GM18505 (cell line): Measurements from ENCODE around the gene IL16.

ENCODE experiments used
- ATAC-seq: cut with Tn5 transposase; IDR thresholded peaks from one replicate; pipeline ENCODE4 v1.9.1; 2021; ENCODE audit not compliant: unreplicated experiment
- POLR2A ChIP-seq: IDR thresholded peaks from 4 replicates; pipeline ENCODE4 v1.6.1; 2011; ENCODE audit warnings: borderline replicate concordance; ENCODE audit not compliant: insufficient read depth, insufficient read length; ENCODE audit errors: extremely low read depth

IL16 gene

DNA sequence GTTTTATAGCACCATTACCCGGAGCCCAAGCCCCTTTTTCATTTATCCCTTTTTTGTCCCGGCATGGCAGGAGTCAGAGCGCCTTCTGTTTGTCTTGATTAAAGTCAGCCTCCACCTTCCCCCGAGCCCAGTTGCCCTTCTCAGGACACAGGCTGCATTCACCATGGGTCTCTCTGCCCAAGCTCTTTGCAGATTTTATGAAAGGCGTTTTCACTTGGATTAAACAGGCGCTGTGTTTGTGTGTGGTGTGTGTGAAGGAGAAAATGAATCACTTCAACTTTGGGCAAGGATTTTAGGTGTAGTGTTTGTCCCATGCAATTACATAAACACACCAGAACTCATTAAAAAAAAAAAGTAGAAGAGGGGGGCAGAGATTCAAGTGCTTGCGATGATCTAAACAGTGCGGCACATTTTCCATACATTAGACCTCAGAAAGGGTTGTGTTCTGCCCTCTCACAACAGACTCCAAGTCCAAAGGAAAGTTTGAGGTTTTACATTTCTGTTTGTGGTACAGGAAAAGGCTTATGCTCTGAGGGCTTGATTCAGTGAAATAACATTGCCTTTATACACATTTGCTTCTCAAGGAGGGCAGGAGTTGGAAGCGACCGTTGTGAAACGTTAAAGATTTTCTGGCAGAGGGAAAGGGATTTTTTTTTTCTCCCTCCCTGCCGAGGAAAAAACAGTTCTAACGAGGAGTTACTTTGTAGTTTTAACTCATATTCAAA lies 14.5 kb upstream of the IL16 start:
- no peak for TF ChIP-seq POLR2A
- no peak for ATAC-seq

DNA sequence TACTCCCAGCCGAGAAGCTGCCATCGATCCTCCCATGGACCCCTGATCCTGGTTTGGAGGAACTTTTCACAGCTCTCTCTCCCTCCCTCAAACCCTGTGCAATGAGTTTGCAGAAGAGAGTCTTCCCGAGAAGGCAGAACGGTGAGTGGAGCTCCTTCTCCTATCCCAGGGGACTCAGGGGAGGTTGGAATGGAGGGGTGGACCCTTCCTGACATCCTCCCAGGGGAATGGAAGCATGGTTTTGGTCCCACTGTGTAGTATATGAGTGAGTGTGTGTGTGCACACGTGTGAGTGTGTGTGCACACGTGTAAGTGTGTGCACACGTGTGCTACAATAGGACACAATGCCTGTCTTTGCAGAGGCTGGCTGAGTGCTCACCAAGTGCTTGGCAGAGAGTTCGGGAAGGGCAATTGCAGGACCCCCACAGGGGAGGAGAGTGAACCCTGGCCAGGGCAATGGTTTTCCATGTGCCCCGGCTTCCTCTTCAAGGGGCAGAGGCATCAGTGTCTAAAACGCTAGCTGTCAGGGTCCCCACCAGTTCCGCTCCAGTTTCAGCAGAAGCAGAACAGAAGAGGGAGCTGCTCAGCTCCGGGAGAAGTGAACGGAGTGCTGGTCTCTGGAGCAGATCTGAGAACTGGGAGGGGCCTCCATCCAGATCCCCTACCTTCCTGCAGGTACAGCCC lies 13.8 kb upstream of the IL16 start:
- no peak for TF ChIP-seq POLR2A
- ATAC-seq: no peak

DNA sequence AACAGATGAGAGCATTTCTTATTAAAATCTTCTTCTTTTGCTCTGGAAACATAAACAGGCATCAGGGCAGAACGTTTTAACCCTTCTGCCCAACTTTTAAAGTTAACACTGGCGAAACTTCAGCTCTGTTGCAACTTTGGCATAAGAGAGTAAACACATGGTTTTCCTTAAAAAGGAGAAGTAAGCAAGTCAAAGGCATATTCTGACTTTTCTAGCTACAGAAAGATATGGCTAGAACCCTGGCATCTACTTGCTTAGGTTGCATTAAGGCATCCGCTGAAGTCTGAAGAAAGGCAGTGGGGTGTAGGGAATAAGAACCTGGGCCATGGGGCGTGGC lies 13.3 kb upstream of the IL16 start:
- no peak for TF ChIP-seq POLR2A
- no peak for ATAC-seq

DNA sequence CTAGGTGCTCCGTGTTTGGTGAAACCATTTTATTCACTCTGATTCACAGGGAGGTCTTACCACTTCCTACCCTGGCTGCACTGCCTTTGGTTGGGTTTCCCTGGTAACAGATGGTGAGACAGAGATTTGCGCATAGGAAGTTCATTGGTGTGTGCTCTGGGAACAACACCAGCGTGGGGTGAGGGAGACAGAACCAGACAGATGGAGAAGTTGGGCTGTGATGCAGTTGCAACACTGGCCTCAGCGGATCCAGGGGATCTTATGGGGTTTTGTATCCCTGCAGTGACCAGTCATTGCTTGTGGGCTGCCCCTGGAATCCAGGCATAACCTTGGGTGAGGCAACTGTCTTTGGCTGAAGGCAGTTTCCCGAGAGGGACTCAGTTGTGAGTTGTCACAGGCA lies 12.5 kb upstream of the IL16 start:
- ATAC-seq: no peak
- TF ChIP-seq POLR2A: no peak

DNA sequence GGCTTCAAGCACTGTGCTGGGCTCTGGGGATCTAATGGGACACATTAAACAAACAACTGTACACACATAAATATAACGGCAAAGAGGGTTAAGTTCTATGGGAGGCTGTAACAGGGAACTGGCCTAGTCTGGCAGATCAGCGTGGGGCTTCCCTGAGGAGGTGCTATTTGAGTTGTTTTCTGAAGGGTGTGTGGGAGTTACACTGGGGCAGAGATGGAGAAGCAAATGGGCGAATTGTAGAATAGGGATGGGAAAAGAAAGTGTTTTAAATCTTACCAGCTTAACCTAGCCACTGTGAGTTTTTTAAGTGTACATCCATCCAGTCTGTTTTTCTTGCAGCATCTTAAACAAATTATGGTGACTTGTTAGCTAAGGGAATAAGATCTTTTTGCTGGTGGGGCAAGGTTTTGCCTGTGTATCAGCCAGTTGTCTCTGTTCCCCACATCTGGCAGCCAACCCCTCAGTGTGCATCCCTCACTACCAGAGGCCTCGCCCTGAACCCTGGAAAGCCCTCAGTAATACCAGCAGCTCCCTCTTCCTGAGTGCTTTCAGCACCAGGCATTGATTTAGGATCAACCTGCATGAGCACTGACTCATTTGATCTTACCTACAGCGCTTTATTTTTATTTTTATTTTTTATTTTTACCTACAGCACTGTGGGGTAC lies 10.9 kb upstream of the IL16 start:
- no peak for TF ChIP-seq POLR2A
- no peak for ATAC-seq

DNA sequence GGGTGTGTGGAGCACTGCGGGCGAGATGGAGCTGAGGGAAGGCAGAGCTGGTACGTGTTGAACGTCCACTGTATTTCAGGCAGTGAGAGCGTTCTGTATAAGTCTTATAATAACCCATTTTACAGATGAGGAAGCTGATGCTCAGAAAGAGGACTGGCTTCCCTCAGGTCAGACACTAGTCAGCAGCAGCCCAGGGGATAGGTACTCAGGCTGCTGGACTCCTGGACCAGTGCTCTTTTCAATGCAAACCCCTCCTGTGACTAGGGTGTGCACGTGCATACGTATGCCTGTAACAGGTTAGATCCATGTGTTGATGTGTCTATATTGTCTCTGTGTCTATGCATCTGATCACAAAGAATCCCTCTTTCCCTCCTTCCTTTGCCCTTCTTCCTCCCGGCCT lies 8.3 kb upstream of the IL16 start:
- no peak for ATAC-seq
- TF ChIP-seq POLR2A: no peak

DNA sequence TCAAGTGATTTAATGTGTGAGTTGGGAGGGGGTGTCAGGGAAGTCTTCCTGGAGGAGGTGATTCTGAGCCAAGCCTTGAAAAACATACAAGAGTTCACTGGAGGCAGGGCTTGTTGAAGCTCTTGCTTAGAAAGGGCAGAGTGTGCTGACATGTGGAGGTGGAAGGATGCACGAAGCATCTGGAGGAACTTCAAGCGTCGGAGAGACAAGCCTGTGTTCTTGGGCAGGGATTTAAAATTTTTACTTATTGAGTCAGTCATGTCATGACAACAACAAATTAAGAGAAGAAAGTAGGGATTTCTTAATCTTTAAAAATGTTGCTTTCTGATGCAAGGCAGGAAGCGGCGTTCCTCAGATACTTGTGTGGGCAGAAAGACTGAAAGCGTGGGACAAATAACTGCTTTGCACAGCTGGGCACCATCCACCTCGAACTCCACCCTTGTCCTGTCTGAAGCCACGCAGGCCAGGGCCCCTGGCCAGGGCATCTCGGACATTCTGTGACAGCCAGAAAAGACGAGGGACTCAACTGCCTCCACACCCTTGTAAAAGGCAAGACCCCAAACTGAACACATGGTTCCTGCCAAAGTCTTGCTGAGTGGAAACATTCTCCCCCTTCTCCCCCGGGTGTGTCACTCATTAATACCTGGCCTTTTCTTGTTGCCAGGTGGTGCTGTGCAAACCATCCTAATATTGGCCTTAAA lies 6.9 kb upstream of the IL16 start:
- no peak for TF ChIP-seq POLR2A
- no peak for ATAC-seq

DNA sequence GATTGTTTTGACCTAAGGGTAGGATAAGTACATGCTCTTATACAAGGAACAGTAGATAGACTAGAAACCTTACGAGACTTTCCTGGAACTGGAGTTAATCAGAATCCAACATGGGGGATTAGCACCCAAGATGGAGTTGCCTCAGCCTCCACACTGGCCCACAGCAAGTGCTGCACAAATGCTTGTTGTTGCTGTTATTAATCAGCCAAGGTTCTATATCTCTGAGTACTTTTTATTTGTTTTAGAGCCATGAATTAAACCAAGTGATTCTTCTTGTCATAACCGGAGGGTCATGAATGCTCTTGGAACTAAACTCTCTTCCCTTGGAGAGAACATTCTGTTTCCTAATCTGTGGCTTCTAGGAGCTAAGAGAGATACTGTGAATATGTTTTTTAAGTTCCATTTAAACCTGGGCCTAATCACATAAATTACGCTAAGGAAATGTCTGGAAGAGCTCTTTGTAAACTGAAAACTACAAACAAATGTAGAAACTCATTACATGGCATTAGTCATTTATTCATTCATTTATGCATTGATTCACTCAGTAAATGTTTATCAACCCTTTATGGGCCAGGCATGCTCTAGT lies 5.7 kb upstream of the IL16 start:
- no peak for ATAC-seq
- no peak for TF ChIP-seq POLR2A

DNA sequence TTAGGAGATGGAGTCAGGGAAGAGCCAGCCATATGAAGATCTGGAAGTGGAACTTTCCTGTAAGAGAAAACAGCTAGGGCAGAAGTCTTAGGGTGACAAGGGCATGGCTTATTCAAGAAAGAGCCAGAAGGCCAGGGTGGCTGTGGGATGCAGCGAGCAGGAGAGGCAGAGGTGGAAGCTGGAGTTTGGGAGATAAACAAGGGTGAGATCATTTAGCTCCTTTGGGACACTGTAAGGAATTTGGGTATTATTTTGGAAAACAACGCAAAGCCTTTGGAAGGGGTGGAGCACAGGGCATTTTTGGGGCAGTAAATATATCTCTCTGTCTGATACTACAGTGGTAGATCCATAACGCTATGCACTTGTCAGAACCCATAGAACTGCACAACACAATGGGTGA lies 5.0 kb upstream of the IL16 start:
- ATAC-seq: no peak
- no peak for TF ChIP-seq POLR2A

DNA sequence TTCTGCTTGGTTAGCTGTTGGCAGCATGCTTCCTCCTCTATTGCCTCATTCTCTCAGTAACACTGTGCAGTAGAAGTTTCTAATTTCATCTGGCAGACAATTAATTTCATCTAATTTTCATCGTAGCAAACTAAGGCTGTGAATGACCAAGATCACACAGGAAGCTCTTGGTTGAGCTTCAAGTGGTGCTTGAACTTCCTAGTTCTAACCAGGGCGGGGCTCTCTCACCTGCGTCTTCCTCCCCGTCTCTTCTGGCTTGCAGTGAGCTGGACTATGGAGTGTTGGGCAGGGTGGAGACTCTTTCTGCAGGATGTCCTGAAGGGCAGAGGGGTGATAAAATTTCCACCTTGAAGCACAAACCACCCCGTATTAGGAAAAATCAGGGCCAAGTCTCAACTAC lies 2.0 kb upstream of the IL16 start:
- no peak for ATAC-seq
- no peak for TF ChIP-seq POLR2A

DNA sequence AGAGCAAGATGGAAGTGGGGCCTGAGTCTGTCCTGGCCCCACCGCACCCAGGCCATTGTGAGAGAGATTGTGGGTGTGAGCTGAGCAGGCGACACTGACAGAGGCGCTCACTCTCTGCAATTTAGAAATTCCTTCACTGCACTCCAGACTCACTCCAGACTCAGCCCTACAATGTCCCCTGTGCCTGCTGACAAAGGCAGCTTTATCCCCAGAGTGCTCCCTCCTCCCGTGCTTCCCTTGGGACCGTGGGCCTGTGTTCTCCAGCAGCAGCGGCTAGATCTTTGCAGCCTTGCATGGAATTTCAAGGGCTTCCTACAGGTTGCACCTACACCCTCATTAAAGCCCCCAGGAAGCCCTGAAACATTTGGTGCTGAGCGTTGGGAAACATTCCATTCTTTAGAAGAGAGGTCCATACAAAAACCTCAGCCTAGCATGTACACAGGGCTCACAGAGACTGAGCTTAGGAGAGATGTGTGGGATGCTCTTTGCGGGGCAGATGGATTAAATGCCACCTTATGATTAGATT lies 1.3 kb upstream of the IL16 start:
- TF ChIP-seq POLR2A: no peak
- ATAC-seq: no peak

DNA sequence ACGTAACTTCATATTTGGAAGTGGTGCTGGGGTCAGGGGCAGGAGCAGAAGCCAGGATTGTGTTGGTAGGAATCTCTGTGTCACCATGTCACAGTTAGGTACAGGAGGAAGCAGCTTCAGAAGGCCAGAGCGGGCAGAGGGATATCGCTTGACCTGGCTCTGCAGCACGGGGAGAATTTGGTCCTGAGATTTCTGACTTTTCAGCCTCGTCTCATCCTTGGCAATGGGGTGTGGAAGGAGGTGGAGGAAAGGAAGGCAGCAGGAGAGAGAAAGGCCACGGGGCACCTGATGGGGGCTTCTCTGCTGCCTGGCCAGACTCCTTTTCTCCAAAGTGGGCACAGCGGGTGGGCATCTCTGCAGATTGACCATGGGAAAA lies 564 bp downstream of the IL16 start:
- TF ChIP-seq POLR2A: no peak

DNA sequence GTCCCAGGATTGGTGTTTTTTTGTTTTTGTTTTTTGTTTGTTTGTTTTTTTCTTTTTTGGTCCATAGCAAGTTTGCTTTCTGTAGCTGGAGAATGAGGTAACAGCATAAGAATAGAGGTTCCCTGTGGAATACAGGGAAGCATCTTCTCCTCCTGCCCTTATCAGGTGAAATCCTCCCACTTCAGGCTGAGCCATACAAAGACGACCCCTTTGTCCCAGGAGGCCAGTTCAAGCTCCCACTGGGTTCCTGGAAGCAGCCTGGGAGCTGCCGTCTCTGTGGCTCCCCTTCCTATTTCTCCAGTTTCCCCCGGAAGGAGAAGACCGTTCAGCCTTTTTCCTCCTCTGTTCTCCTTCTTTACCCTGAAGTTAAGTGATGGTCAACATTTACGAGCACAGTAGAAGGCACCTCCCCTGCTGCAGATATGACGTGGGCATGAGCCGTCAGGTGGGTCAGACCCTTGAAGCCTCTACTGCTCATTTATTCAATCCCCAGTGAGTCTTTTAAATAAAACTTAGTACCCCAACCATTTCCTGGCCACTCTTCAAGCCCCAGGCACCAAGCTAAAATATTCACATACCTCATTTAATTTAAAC lies 1.1 kb downstream of the IL16 start:
- TF ChIP-seq POLR2A: no peak
- ATAC-seq: no peak

More for the DNA sequence above, 564 bp downstream of the IL16 start:
- no peak for ATAC-seq
